ENCODE results near the gene MEP1B. TPM values are rescaled to one million over a fixed set of nuclear protein-coding genes. Genes with fewer than 3 reads are reported as not detected.

MEP1B gene
- under 1 TPM in 1 of 4 donors, not detected in 3; 0.23 TPM for total RNA-seq

DNA sequence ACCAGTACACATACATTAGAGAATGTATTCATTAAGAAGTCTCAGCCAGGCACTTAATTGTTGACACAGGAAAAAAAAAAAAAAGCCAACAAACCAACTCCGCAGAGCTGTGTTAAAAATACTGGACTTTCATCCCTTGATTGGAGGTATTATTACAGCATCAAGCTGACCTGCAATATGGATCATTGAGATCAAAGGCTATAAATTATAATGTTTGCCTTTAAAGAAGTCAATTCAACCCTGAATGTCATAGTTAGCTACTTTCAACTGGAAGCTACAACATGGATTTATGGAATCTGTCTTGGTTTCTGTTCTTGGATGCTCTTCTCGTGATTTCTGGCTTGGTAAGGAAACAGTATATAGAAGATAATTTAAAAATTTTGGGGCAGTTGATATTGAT lies at the start of gene MEP1B:
Gene MEP1B, plus strand, starts transcription at position 250 of the 400 bp plus-strand sequence. Its CDS starts 32 bp downstream, at position 282.
- no peak for DNase-seq (ENCODE audit: extremely low spot score)
- no peaks in the 10 kb centered on the region for H3K36me3 ChIP-seq
- H3K9me3 ChIP-seq: no peaks in the 10 kb centered on the region
- intact Hi-C loops (cut with DNase I): no loop called here
- WGBS: 87% methylated on average over 2 of the region's 2 CpGs
- no peaks in the 10 kb centered on the region for H3K4me1 ChIP-seq
- no peaks in the 10 kb centered on the region for H3K27me3 ChIP-seq
- TF ChIP-seq POLR2AphosphoS5 (IDR thresholded peaks at IDR 0.05) (no peak), POLR2A (IDR thresholded peaks at IDR 0.05; ENCODE audit: low read depth) (no peak), EP300 (IDR thresholded peaks at IDR 0.05) (no peak)
- TF ChIP-seq, protein P1, sequence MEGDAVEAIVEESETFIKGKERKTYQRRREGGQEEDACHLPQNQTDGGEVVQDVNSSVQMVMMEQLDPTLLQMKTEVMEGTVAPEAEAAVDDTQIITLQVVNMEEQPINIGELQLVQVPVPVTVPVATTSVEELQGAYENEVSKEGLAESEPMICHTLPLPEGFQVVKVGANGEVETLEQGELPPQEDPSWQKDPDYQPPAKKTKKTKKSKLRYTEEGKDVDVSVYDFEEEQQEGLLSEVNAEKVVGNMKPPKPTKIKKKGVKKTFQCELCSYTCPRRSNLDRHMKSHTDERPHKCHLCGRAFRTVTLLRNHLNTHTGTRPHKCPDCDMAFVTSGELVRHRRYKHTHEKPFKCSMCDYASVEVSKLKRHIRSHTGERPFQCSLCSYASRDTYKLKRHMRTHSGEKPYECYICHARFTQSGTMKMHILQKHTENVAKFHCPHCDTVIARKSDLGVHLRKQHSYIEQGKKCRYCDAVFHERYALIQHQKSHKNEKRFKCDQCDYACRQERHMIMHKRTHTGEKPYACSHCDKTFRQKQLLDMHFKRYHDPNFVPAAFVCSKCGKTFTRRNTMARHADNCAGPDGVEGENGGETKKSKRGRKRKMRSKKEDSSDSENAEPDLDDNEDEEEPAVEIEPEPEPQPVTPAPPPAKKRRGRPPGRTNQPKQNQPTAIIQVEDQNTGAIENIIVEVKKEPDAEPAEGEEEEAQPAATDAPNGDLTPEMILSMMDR (IDR thresholded peaks at IDR 0.05): no peak
- H3K27ac ChIP-seq (replicated peaks in 1 of 4): no peak within 1 kb of the TSS
- no peak within 1 kb of the TSS for H3K4me3 ChIP-seq

DNA sequence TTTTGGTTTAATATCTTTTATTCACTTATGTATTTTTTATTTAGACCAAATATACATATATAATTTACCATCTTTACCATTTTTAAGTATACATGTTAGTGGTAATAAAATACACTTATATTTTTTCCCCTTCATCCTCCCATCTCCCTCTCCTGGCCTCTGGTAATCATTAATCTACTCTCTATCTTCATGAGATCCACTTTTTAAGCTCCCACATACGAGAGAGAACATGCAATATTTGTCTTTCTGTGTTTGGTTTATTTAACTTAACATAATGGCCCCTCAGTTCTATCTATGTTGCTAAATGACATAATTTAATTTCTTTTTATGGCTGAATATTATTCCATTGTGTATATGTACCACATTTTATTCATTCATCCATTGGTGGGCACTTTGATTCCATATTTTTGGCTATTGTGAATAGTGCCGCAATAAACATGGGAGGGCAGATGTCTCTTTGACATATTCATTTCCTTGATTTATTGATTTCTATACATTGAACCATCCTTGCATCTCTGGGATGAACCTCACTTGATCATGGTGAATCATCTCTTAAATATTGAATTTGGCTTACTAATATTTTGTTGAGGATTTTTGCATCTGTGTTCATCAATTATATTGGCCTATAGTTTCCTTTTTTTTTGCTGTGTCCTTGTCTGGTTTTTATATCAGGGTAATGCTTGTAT lies 41.5 kb upstream of the MEP1B start:
- Histone ChIP-seq H3K4me1 (no peaks in the 10 kb centered on the region), H3K27me3 (no peaks in the 10 kb centered on the region), H3K36me3 (no peaks in the 10 kb centered on the region), H3K9me3 (no peaks in the 10 kb centered on the region), H3K4me3 (no peak overlapping the region), H3K27ac (replicated peaks in 1 of 4) (no peak overlapping the region)
- no peak for TF ChIP-seq POLR2AphosphoS5 (IDR thresholded peaks at IDR 0.05)
- TF ChIP-seq, protein P1 (IDR thresholded peaks at IDR 0.05): no peak
- no peak for TF ChIP-seq POLR2A (IDR thresholded peaks at IDR 0.05; ENCODE audit: low read depth)
- TF ChIP-seq EP300 (IDR thresholded peaks at IDR 0.05): no peak
- no peak for DNase-seq (ENCODE audit: extremely low spot score)
- intact Hi-C loops (cut with DNase I): no loop called here
- WGBS: 39% methylated on average over 2 of the region's 2 CpGs

DNA sequence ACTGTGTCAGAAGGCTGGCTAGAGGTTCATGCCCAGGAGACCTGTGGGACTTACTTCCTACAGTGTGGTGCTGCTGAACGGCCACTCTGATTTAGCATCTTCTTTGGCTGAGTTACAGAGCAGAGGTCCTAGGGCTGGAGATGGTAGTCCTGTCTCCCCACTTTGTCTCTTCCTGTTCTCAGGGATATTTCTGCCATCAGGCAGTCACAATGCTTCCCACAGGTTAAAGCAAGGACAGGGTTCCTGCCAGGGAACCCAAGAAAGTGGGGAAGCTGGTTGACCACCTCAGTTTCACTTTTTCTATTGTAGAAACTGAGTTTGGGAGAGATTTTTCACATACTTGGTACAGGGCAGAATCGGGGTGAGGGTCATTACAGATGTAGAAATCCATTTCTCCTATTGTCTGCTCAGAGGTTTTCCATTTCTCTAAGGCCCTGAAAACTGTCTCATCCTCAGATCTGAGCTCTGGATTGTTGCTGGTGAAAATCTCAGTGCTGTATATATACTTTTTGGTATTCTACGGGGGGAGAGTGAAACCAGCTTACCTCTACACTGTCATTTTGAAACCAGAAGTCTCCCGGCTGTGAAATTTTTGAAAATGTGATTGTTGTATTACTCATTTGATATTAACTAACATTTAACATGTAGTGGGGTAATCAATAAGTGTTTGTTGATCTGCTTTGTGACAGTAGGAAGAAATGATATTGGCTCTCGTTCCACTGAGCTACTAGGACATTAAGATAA lies 37.0 kb upstream of the MEP1B start:
- 82% methylated on average over 5 of the region's 5 CpGs for WGBS
- TF ChIP-seq POLR2AphosphoS5 (IDR thresholded peaks at IDR 0.05) (no peak), POLR2A (IDR thresholded peaks at IDR 0.05; ENCODE audit: low read depth) (no peak)
- Histone ChIP-seq H3K4me1 (peaks cover 0 to 2% (median under 1%) of the 10 kb centered on the region in 4 donors), H3K36me3 (no peaks in the 10 kb centered on the region), H3K27ac (replicated peaks in 1 of 4) (no peak overlapping the region), H3K27me3 (no peaks in the 10 kb centered on the region), H3K4me3 (no peak overlapping the region), H3K9me3 (no peaks in the 10 kb centered on the region)
- DNase-seq (ENCODE audit: extremely low spot score): no peak
- intact Hi-C loops (cut with DNase I): no loop called here

DNA sequence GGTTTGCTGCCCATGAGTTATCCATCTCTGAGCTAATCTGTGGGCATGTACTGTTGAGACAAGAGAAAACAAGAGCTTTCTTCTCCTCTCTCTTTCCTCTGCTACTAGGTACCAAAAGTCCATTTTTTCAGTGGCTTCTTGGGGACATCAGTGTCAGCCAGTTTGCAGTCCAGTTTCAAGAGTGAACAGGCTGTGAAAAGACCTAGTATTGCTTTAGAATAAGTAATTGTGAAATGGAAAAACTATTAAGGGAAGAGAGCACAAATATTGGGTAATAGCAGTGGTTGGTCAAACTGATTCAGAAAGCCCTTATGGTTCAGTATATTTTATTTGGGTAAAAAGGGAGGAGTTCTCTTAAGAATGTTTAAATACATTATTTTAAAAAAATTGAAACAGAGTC lies 33.0 kb upstream of the MEP1B start:
- TF ChIP-seq POLR2AphosphoS5 (IDR thresholded peaks at IDR 0.05) (no peak), EP300 (IDR thresholded peaks at IDR 0.05) (no peak), POLR2A (IDR thresholded peaks at IDR 0.05; ENCODE audit: low read depth) (no peak)
- TF ChIP-seq, protein P1 (IDR thresholded peaks at IDR 0.05): no peak
- Histone ChIP-seq H3K9me3 (no peaks in the 10 kb centered on the region), H3K36me3 (no peaks in the 10 kb centered on the region), H3K4me3 (no peak overlapping the region), H3K27me3 (no peaks in the 10 kb centered on the region), H3K27ac (replicated peaks in 1 of 4) (no peak overlapping the region), H3K4me1 (peaks cover 5 to 11% (median 8%) of the 10 kb centered on the region in 4 donors)
- intact Hi-C loops (cut with DNase I): loop anchor here (2.0 to 5.0 kb wide), 2 partner anchors 115 to 396 kb away; no protein-coding TSS in a partner anchor
- no peak for DNase-seq (ENCODE audit: extremely low spot score)

DNA sequence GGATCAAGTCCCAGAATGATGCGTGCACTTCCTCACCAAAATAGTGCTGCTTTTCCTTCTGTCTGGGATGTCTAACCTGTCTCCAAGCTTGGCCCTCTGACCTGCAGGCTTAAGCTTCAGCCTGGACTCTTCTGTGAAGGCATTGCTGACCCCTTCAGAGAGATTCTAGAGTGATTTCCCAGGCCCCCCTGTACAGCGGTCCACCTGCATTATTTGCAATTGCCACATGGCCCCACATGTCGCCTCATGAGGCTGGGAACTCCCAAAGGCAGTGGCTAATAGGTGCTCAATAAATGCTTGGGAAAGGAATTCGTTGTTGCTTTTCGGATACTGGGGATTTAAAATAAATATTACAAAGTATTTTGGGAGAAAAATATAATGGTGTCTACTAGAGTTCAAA lies 32.3 kb upstream of the MEP1B start:
- Histone ChIP-seq H3K36me3 (no peaks in the 10 kb centered on the region), H3K27me3 (no peaks in the 10 kb centered on the region), H3K4me1 (peaks cover 5 to 11% (median 8%) of the 10 kb centered on the region in 4 donors), H3K9me3 (no peaks in the 10 kb centered on the region), H3K27ac (replicated peaks in 1 of 4) (no peak overlapping the region), H3K4me3 (no peak overlapping the region)
- TF ChIP-seq, protein P1 (IDR thresholded peaks at IDR 0.05): no peak
- TF ChIP-seq EP300 (IDR thresholded peaks at IDR 0.05) (no peak), POLR2AphosphoS5 (IDR thresholded peaks at IDR 0.05) (no peak), POLR2A (IDR thresholded peaks at IDR 0.05; ENCODE audit: low read depth) (no peak)
- 53% methylated on average over 5 of the region's 5 CpGs for WGBS
- no peak for DNase-seq (ENCODE audit: extremely low spot score)
- intact Hi-C loops (cut with DNase I): loop anchor here (2.0 to 5.0 kb wide), 2 partner anchors 115 to 395 kb away; no protein-coding TSS in a partner anchor

All from esophagus muscularis mucosa (tissue), 4 donors.